GM15510 (cell line): Measurements from ENCODE around the gene NCKIPSD.

Experiments used
- POLR2A ChIP-seq: IDR thresholded peaks from 3 replicates; pipeline ENCODE4 v1.6.1; 2011; ENCODE audit warnings: borderline replicate concordance; ENCODE audit not compliant: insufficient read length; ENCODE audit errors: extremely low read depth

NCKIPSD gene

DNA sequence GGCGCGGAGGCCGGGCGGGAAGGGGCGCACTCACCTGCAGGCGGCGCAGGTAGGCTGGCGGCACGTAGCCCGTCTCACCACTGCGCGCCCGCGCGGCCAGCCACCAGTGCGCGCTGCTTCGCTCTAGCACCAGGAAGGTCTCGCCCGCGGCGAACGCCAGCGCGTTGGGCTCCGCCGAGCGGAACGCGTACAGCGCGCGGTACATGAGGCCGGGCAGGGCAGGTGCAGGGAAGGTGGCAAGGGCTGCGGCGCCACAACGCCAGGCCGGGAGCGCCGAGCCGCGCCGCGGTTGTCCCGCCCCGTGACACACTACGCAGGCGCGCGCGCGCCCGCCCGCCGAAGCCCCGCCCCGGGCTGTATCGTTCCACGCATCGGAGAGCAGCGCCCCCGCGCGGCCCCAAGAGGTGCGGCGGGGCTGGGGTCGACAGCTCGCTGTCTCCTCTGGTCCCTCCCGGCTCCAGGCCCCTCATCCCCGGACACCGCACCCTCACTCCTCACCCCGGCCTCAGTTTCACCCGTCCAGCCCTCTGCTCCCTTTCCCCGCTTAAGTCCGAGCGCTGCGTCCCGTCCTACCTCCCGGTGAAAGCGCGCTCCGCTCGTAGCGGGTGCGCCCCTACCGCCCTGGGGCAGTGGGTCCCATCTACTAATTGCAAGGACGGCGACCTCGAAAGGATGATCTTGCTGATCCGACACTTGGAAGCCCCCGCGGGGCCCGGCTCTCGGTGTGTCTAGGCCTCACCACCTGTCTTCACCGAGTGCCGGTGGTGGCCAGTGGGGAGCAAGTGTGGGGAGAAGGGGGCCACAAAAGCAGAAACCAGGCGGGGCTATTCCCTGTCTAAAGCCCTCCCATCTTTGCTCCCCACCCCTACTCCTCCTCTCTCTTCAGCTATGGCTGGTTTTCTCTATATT, at the start of gene NCKIPSD:
TSS of gene NCKIPSD (minus strand) at position 313 of the 909 bp plus-strand sequence. CDS start at position 205, 108 bp downstream.
- TF ChIP-seq POLR2A, result peak; percentile 95

GRCh38 chr3:48727511-48727910, 41.8 kb upstream of the NCKIPSD start:
- TF ChIP-seq POLR2A, result no peak

DNA sequence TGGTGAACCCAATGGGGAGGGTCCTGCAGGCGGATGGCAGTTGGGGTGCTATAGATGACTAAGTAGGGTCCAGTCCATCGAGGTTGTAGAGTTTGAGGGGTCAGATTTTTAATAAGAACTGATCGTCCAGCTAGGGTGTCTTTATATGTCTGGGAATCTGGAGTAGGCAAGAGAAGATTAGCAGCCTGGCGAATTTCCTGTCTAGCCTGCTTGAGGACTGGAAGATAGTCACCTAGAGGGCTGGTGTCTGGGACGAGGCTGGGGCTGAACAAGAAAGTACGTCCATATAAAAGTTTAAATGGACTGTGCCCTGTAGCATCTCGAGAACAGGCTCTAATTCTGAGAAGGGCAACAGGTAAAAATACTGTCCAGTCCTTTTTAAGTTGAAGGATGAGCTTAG, 38.0 kb upstream of the NCKIPSD start:
- no peak for TF ChIP-seq POLR2A

DNA sequence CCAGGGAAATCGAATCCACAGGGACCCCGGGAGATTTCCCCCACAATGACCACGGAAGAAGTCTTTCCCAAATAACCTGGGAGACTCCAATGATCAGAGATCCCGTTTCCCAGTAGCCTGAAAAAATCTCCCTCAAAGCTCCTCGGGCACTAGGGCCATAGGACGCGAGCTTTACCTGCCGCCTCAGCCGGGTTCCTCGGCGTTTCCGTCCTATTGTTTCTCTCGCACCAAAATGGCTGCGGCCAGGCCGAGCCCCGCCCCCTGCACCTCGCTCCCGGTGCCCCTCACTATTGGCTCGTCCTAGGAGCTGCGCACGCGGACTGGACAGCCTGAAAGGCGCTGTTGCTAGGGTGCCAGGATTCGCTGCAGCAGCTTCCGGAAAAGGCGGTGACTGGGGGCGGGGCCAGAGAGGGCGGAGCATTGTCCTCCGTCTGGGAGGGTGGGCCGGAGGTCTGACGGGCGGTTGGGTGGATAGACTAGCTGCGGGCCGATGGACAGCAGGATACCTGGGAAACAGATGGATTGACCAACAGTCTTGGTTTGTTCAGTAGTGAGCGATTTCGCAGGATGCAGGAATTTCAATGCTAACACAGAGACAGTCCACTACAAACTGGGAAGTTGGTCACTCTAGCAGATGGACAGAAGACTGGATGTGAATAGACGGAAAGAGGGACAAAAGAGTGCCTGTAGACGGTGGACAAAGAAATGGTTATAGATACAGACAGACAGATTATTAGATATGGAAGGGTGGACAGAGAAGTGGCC, 31.4 kb upstream of the NCKIPSD start, which contains the start of gene IP6K2:
TSS of gene IP6K2 (minus strand) at position 240 of the 765 bp plus-strand sequence. CDS start 21,930 bp downstream, outside the sequence.
- peak; percentile 87 for TF ChIP-seq POLR2A

DNA sequence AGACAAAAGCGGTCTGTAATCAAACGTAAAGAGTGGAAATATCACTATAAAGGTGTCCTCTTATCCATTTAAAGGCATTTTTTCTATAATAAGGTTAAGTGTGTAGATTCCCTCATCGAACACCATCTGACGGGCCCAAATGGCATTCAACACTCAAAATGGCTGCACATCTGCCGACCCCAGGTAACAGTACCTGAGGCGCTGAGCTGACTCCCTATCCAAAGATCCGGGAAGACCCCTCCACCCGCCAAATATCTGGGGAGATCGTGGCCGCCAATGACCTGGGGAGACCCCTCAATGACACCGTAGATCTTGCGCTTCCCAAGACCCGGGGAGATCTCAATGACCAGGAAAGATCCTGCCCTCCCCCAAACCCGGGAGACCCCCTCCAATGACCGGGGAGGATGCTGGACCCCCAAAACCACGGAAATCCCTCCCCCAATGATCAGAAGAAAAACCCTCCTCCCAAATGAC, 30.8 kb upstream of the NCKIPSD start:
- TF ChIP-seq POLR2A, result no peak

DNA sequence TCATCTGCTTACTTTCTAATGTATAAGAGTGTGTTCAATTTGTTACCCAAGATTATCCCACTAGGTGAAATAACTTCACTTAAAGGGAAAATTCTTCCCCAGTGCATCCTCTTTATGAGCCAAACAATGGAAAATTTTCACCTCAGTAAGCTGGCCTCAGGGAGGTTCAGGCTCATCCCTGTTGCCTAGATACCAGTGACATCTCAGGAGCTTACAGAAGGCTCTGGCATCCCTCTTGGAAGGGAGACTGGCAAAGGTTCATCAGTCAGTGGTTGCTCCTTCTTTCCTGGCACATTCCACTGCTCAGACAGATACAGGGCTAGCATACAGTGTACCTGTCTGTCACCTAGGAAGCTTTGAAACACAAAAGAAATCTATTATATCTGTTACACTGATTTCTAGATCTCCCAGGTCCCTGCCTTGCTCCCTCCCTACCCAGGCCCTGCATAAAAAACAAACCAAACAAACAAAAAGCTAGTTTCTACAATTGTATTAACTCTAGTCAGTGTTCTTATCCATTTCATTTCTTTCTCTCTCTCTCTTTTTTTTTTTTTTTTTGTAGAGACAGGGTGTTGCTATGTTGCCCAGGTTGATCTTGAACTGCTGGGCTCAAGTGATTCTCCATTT, 29.6 kb upstream of the NCKIPSD start:
- no peak for TF ChIP-seq POLR2A

DNA sequence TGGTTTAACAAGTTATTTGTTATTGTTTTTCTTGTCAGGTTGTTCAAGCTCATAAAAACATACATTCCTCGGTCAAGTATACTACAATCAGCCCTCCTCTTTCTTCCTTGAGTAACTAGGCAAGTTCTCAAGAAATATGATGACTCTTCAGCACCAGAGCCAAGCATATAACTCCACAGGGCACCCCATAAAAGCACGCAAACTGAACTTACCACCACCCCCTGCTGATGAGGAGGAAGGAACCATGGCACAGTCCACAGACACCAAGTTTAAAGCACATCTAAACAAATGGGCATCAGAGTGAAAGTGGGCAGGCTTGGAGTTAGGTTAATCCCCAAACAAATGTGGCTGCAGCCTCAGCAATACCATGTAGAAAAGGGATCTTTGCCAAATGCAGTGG, 26.0 kb upstream of the NCKIPSD start:
- TF ChIP-seq POLR2A, result no peak

DNA sequence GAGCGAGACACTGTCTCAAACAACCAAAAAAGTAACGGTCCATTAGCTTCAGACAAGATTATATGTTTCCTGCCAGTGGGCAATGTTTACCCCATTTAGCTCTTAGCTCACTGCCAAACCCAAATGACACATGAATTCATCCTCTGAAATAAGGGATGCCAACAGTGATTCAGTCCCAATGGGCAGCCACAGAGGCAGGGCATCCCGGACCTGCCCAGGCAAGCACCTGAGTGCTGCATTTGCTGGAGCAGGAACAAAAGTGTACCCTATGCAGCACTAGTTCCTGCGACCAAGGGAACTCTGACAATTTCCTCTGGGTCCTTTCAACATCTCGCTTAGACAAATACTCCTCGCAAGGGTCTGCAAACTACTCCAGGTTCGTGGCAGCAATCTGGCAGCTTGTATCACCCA, 23.3 kb upstream of the NCKIPSD start:
- TF ChIP-seq POLR2A, result no peak

DNA sequence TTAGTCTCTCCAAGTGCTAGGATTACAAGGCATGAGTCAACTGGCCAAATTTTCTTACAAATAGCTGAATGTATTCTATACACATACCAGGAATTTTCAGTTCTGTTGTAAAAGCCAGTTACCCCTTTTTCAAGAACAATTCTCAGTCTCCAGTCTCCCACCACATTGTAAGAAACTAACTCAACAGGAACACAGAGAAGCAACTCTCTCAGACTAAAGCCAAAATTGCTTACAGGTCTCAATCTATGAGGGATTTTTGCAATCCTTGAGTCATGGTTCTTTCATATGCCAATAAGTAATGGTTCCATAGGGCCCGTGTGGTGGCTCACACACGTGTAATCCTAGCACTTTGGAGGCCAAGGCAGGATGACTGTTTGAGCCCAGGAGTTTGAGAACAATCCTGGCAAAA, 22.8 kb upstream of the NCKIPSD start:
- no peak for TF ChIP-seq POLR2A

DNA sequence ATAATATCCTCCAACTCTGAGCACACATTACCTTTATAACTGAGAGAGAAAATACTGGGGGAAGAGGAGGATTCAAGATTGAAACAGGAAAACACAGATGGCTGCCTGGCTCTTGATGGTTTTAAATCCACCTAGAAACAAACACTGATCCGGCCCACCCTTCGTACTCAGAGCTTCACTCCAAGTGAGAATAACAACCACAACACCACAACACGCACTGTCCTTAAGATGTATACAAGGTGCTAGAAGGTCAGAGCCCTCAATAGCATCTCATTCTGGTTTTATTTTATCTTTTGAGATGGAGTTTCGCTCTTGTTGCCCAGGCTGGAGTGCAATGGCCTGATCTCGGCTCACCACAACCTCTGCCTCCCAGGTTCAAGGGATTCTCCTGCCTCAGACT, 21.4 kb upstream of the NCKIPSD start:
- no peak for TF ChIP-seq POLR2A

DNA sequence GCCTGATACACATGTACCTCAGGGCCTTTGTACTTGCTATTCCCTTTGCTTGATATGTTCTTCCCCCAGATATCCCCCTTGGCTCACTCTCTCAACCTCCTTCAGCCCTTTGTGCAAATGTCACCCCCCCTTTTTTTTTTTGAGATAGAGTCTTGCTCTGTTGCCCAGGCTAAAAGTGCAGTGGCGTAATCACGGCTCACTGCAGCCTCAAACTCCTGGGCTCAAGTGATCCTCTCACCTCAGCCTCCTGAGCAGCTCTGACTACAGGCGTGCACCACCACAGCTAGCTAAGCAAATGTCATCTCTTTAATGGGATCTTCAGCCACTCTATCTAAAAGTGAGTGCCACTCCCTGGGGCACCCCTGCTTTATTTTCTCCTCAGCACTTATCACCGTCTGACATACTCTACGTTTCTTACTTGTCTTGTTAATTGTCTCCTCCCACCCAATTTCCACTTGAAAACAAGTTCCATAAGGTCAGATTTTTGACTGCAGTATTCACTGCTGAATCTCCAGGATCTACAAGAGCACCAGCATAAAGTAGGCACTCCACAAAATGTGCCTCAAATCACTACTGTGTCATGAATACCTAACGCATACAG, 16.7 kb upstream of the NCKIPSD start:
- no peak for TF ChIP-seq POLR2A

DNA sequence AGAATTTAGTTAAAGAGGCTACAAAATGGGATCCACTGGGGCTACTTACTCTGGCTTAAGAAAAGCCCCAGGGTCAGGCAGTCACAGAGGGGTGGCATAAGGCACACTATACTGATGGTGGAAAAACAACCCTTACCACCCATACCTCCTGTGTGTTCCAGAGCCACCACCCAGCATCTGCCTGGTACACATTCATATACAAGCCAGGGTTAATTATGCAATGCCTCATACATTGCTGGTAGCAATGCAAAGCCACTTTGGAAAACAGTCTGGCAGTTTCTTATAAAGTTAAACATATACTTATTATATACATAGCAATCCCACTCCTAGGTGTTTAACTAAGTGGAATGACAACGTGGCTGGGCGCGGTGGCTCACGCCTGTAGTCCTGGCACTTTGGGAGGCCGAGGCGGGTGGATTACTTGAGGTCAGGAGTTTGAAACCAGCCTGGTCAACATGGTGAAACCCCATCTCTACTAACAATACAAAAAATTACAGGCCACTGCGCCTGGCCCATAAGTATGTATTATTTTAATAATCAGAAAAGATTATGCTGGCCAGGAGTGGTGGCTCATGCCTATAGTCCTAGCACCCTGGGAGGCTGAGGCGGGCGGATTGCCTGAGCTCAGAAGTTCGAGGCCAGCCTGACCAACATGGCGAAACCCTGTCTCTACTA, 15.2 kb upstream of the NCKIPSD start:
- TF ChIP-seq POLR2A, result no peak

GRCh38 chr3:48698891-48699290, 13.2 kb upstream of the NCKIPSD start:
- no peak for TF ChIP-seq POLR2A

- no peak for TF ChIP-seq POLR2A
Measured at GRCh38 chr3:48697952-48698351, 12.2 kb upstream of the NCKIPSD start.
